CD4-positive, CD25-positive, alpha-beta regulatory T cell (primary cell): ENCODE results near the gene PER2. TPM values are rescaled to one million over a fixed set of nuclear protein-coding genes. Genes with fewer than 3 reads are reported as not detected.
A peak's percentile ranks its signal among the peaks of the same experiment; 100 is the strongest.

Experiments used
- ATAC-seq, 2 donors: fragments of 150-1000 bp; cut with Tn5 transposase; one replicate each; pipeline ENCODE4 v1.10.0; 2021; ENCODE audit warnings: low read depth in 2 of 2, moderate number of reproducible peaks in 2 of 2, moderate library complexity in 1 of 2
- DNase-seq, 3 donors: peaks; one replicate each; pipeline versions ENCODE4 v3.0.0 to v3.0.0-alpha.2; 2012 to 2022; ENCODE audit warnings: mixed read lengths in 1 of 3
- H3K27ac ChIP-seq: one replicate; pipeline ENCODE4 v1.7.0; 2013; ENCODE audit warnings: mild to moderate bottlenecking, low read length; ENCODE audit not compliant: insufficient read depth, poor library complexity, severe bottlenecking
- H3K27me3 ChIP-seq: one replicate; pipeline ENCODE4 v1.7.0; 2013; ENCODE audit warnings: low read length; ENCODE audit not compliant: control insufficient read depth, insufficient read depth
- H3K36me3 ChIP-seq: one replicate; pipeline ENCODE4 v1.7.0; 2013; ENCODE audit warnings: mild to moderate bottlenecking, low read length, moderate library complexity; ENCODE audit not compliant: control insufficient read depth, insufficient read depth
- H3K4me1 ChIP-seq: 2 replicates; pipeline ENCODE4 v1.7.0; 2013; ENCODE audit warnings: mild to moderate bottlenecking, low read length; ENCODE audit not compliant: insufficient read depth, control insufficient read depth, poor library complexity, severe bottlenecking
- H3K4me3 ChIP-seq: one replicate; pipeline ENCODE4 v1.7.0; 2013; ENCODE audit warnings: low read depth, mild to moderate bottlenecking, low read length, moderate library complexity
- H3K9me3 ChIP-seq, 2 experiments: 1 replicate in 1 of 2; 2 replicates in 1 of 2; pipeline ENCODE4 v1.7.0; 2013; ENCODE audit warnings: low read length in 2 of 2, mild to moderate bottlenecking in 1 of 2, moderate library complexity in 1 of 2; ENCODE audit not compliant: control insufficient read depth in 2 of 2
- H3K27ac Mint-ChIP-seq, 3 donors: one replicate each; pipeline ENCODE4 v1.8.0; 2020 to 2022; ENCODE audit warnings: mild to moderate bottlenecking in 3 of 3, mixed read lengths in 3 of 3, moderate library complexity in 2 of 3
- H3K27me3 Mint-ChIP-seq: one replicate; pipeline ENCODE4 v1.8.0; 2022; ENCODE audit warnings: mild to moderate bottlenecking, mixed read lengths
- H3K36me3 Mint-ChIP-seq: one replicate; pipeline ENCODE4 v1.8.0; 2020; ENCODE audit warnings: mixed read lengths
- H3K4me1 Mint-ChIP-seq, 4 donors: one replicate each; pipeline ENCODE4 v1.8.0; 2020 to 2022; ENCODE audit warnings: mixed read lengths in 4 of 4, mild to moderate bottlenecking in 1 of 4
- H3K4me3 Mint-ChIP-seq, 4 donors: one replicate each; pipeline ENCODE4 v1.8.0; 2020 to 2022; ENCODE audit warnings: mild to moderate bottlenecking in 4 of 4, mixed read lengths in 4 of 4, moderate library complexity in 3 of 4
- H3K9me3 Mint-ChIP-seq, 7 donors: one replicate each; pipeline ENCODE4 v1.8.0; 2020 to 2022; ENCODE audit warnings: mixed read lengths in 7 of 7, mild to moderate bottlenecking in 3 of 7, moderate library complexity in 2 of 7
- polyA plus RNA-seq, 4 donors: library from polyadenylated mRNA; unstranded; fragments of 300-500 nt; fragmentation: Illumina TruSeq; gene quantifications; one replicate each; pipeline ENCODE4 v1.2.3, GENCODE V29; 2021
- total RNA-seq: library from RNA; stranded (reverse); gene quantifications from one replicate; pipeline ENCODE4 v1.2.3, GENCODE V29; 2022

Gene PER2
- total and polyA plus RNA-seq, 5 donors from 2014 or later: 1.8 to 29.7 (median 4.1) TPM

DNA sequence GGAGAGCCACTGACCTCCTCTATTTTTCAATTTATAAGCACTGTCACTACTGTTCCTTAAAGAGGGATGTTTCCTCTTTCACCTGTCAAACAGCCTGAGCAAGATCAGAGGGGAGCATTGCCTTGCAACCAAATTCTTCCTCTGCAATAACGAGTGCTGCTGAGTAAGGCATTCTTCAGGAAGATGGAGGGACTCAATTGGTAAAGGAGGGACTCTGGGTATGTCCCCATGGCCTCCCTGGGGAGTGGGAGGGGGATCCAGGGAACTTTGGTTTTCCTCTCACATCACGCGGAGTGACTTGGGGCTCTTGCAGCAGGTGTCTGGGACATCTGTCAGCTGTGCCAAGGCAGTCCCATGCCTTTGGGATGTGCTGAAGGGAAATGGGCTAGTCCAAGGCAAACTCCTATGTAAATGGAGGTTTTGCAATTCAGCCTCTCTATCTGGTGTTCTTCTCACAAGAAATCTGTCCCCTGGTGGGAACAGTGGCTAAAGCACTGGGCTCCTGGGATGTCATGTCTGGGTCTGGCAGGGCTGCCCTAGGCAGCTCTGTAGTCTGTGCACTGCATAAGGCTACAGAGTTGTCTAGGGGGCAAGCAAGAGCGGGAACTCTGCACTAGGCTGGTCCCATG, 34.2 kb downstream of the PER2 start:
- H3K4me1 ChIP-seq: no peaks in the 10 kb centered on the region
- no peaks in the 10 kb centered on the region for H3K9me3 ChIP-seq
- Mint-ChIP-seq H3K9me3 (peaks cover 0 to 1% (median 0%) of the 10 kb centered on the region in 7 donors), H3K4me3 (no peak overlapping the region), H3K36me3 (peaks cover 29% of the 10 kb centered on the region), H3K4me1 (no peaks in the 10 kb centered on the region), H3K27ac (peak overlapping the region in 1 of 3 donors; percentile 2), H3K27me3 (no peaks in the 10 kb centered on the region)
- H3K4me3 ChIP-seq: no peak overlapping the region
- no peak overlapping the region for H3K27ac ChIP-seq
- H3K36me3 ChIP-seq: peaks cover 29% of the 10 kb centered on the region
- no peak for DNase-seq
- H3K27me3 ChIP-seq: no peaks in the 10 kb centered on the region
- no peak for ATAC-seq

DNA sequence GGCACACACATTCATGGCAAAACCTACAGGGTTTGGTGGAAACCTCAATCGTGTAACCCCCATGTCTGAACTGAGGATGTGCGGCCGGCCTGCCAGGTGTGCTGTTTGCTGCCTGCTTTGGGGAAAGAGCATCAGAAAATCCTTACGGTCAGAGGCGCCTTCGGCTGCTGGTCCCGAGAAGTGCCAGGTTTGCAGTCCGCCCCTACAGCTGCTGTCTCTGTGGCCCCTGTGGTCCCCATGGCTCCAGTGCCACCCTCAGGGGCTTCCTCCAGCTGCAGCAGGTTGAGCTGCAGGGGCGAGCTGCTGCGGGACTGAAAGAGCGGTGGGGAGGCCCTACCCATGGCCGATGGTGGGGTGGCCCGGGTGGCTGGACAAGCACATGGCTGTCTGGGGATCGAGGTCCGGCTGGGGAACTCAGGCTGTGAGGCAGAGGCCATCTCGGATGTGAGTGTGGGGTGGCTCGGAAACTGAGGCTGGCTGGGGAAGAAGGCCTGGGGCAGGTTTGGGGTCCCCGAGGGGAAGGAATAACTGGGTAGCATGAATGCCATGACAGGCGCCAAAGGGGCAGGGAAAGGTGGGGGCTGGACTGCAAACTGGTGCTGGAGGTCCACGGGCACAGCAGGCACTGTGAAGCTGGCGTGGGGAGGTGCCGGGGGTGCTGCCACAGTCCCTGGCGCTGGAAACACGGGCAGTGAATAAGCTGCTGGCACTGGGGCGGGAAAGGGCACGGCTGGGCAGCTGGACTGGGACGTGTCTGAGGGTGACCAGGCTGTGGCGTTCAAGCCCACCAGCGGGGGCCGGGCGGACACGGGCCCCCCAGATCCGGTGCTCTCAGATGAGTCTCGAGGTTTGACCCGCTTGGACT, 35.4 kb downstream of the PER2 start:
- H3K4me1 ChIP-seq: no peaks in the 10 kb centered on the region
- H3K4me3 ChIP-seq: no peak overlapping the region
- Mint-ChIP-seq H3K9me3 (no peaks in the 10 kb centered on the region), H3K4me3 (no peak overlapping the region), H3K27ac (no peak overlapping the region), H3K36me3 (peaks cover 25% of the 10 kb centered on the region), H3K27me3 (no peaks in the 10 kb centered on the region), H3K4me1 (no peaks in the 10 kb centered on the region)
- ATAC-seq: no peak
- H3K36me3 ChIP-seq: peaks cover 29% of the 10 kb centered on the region
- DNase-seq: no peak
- no peaks in the 10 kb centered on the region for H3K27me3 ChIP-seq
- no peaks in the 10 kb centered on the region for H3K9me3 ChIP-seq
- H3K27ac ChIP-seq: no peak overlapping the region

GRCh38 chr2:238251986-238252385, 36.4 kb downstream of the PER2 start:
- Mint-ChIP-seq H3K4me3 (no peak overlapping the region), H3K36me3 (peaks cover 33% of the 10 kb centered on the region), H3K27ac (no peak overlapping the region), H3K27me3 (no peaks in the 10 kb centered on the region), H3K9me3 (no peaks in the 10 kb centered on the region), H3K4me1 (no peaks in the 10 kb centered on the region)
- peaks cover 29% of the 10 kb centered on the region for H3K36me3 ChIP-seq
- H3K4me3 ChIP-seq: no peak overlapping the region
- no peak overlapping the region for H3K27ac ChIP-seq
- ATAC-seq: no peak
- no peaks in the 10 kb centered on the region for H3K4me1 ChIP-seq
- H3K9me3 ChIP-seq: no peaks in the 10 kb centered on the region
- H3K27me3 ChIP-seq: no peaks in the 10 kb centered on the region
- DNase-seq: no peak

- H3K4me1 Mint-ChIP-seq: no peaks in the 10 kb centered on the region
- H3K27me3 Mint-ChIP-seq: no peaks in the 10 kb centered on the region
- H3K9me3 ChIP-seq: no peaks in the 10 kb centered on the region
- H3K27me3 ChIP-seq: no peaks in the 10 kb centered on the region
- peaks cover 29% of the 10 kb centered on the region for H3K36me3 ChIP-seq
- H3K4me3 Mint-ChIP-seq: no peak overlapping the region
- H3K9me3 Mint-ChIP-seq: no peaks in the 10 kb centered on the region
- no peak overlapping the region for H3K4me3 ChIP-seq
- no peak overlapping the region for H3K27ac Mint-ChIP-seq
- no peaks in the 10 kb centered on the region for H3K4me1 ChIP-seq
- no peak overlapping the region for H3K27ac ChIP-seq
- ATAC-seq: no peak
- no peak for DNase-seq
- H3K36me3 Mint-ChIP-seq: peaks cover 35% of the 10 kb centered on the region
Measured at GRCh38 chr2:238251331-238251730, 37.1 kb downstream of the PER2 start.

- Mint-ChIP-seq H3K27me3 (no peaks in the 10 kb centered on the region), H3K36me3 (peaks cover 39% of the 10 kb centered on the region), H3K4me3 (no peak overlapping the region), H3K4me1 (no peaks in the 10 kb centered on the region), H3K9me3 (no peaks in the 10 kb centered on the region), H3K27ac (no peak overlapping the region)
- DNase-seq (no peak), ATAC-seq (no peak)
- peaks cover 24% of the 10 kb centered on the region for H3K36me3 ChIP-seq
- H3K4me3 ChIP-seq: no peak overlapping the region
- H3K27me3 ChIP-seq: no peaks in the 10 kb centered on the region
- no peaks in the 10 kb centered on the region for H3K4me1 ChIP-seq
- H3K27ac ChIP-seq: no peak overlapping the region
- no peaks in the 10 kb centered on the region for H3K9me3 ChIP-seq
Measured at GRCh38 chr2:238250896-238251295, 37.5 kb downstream of the PER2 start.

DNA sequence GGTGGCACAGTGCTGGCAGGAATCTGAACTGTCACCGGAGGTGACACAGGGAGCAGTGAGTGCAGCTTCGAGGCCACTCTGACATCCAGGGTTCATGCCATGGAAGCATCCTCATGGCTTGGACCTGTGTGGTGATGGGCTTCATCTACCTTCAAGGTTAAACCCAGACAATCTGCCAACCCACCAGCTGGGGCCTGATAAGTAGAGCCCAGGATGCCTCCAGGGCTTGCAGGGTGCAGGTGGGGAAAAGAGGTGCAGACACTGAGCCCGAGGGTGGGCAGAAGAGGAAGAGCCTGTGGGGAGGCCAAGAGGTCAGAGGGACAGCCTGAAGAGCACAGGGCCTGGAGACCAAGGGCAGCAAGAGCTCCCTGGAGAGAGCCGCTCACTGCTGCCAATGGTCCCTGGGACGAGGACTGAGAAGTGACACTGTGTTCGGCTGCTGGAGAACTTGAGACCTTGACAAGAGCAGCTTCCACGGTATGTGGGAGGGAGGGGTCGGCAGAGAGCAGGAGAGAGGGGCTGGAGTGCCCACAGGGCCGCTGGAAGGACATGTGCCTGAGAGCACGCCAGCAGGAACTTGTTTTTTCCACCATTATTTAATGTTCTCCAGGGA, 40.5 kb downstream of the PER2 start:
- no peak for DNase-seq
- H3K27ac Mint-ChIP-seq: peak overlapping the region in 1 of 3 donors; percentile 47

DNA sequence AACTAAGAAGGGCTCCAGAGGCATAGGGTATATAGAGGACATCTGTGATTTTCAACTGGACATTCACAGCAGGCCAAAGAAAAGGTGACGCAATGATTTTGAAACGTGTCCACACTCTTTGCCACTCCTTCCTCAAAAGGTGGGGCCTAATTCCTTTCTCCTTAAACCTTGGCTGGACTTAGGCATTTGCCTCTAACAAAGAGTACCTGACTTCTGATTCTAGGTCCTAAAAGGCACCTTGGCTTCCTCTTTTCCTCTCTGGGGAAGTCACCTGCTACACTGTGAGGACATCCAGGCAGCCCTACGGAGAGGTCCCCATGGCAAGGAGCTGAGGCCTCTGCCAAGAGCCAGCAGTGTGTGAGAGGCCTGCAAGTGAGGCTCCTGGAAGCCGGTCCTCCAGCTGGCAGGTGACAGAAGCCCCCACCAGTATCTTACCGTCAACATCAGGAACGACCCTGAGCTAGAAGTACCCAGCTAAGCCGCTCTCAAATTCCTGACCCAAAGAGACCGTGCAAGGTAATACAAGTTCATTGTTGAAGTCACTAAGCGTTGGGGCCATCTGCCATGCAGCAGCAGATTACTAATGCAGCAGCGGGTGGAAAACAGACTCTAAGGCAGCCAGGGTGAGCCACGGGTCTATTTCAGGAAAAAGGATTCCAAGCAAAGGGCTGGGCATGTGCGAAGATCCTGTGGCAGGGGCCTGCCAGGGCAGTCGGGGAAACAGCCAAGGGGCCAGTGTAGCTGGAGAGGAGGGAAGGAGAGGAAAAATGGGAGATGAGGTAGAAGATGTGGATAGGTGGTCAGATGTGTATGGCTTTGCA, 41.2 kb downstream of the PER2 start:
- no peaks in the 10 kb centered on the region for H3K9me3 Mint-ChIP-seq
- Histone ChIP-seq H3K9me3 (no peaks in the 10 kb centered on the region), H3K36me3 (peaks cover 9% of the 10 kb centered on the region), H3K27me3 (no peaks in the 10 kb centered on the region), H3K27ac (no peak overlapping the region), H3K4me3 (no peak overlapping the region), H3K4me1 (no peaks in the 10 kb centered on the region)
- peaks cover 31% of the 10 kb centered on the region for H3K36me3 Mint-ChIP-seq
- peaks cover 0 to 3% (median 1%) of the 10 kb centered on the region in 4 donors for H3K4me1 Mint-ChIP-seq
- DNase-seq: no peak
- no peak for ATAC-seq
- no peak overlapping the region for H3K27ac Mint-ChIP-seq
- no peak overlapping the region for H3K4me3 Mint-ChIP-seq
- H3K27me3 Mint-ChIP-seq: no peaks in the 10 kb centered on the region

More for the DNA sequence above, 40.5 kb downstream of the PER2 start:
- Histone ChIP-seq H3K27me3 (no peaks in the 10 kb centered on the region), H3K27ac (no peak overlapping the region), H3K4me1 (no peaks in the 10 kb centered on the region), H3K36me3 (peaks cover 14% of the 10 kb centered on the region), H3K4me3 (no peak overlapping the region), H3K9me3 (no peaks in the 10 kb centered on the region)
- Mint-ChIP-seq H3K4me3 (no peak overlapping the region), H3K27me3 (no peaks in the 10 kb centered on the region), H3K36me3 (peaks cover 31% of the 10 kb centered on the region), H3K9me3 (no peaks in the 10 kb centered on the region), H3K4me1 (peaks cover 0 to 3% (median 0%) of the 10 kb centered on the region in 4 donors)
- no peak for ATAC-seq
